Measurements from ENCODE around the gene TMEM108. TPM values are rescaled to one million over a fixed set of nuclear protein-coding genes. Genes with fewer than 3 reads are reported as not detected.

TMEM108 gene
- total and polyA plus RNA-seq, 2 of the 4 experiments (the other 2 are of a cell fraction), result 0.18 to 2.2 TPM

DNA sequence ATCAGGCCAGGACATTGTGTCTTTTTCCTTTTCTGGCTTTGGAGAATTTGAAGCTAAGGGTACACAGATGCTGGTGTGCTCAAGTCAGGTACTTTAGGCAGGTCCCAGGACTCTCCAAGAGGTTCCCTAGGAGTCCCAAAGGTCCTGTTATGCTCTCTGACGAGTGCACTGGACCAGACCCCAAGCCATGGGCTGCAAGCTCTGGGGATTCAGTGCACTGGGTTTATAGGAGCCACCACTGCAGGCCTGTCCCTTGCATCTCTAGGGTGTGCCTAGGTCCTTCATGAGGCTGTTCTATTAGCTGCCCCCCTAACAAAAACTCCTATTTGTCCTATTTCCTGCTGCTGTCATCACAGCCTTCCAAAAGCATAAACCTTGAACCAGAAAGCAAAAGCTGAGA lies 329.8 kb downstream of the TMEM108 start:
- no peak overlapping the region for H2AK5ac ChIP-seq (ENCODE audit: low read depth, low read length)
- no TSS peak for BruUV-seq (replicated peaks)
- TF ChIP-seq BHLHE40 (IDR thresholded peaks at IDR 0.05; ENCODE audit: low read depth, low read length), result no peak
- TF ChIP-seq CTCF (conservative IDR thresholded peaks at IDR 0.05; ENCODE audit: low read depth, low read length), result no peak
- no peak for TF ChIP-seq RAD21 (IDR thresholded peaks at IDR 0.05; ENCODE audit: low read length)
- TF ChIP-seq RFX5 (IDR thresholded peaks at IDR 0.05; ENCODE audit: low read depth, low read length), result no peak
- TF ChIP-seq MAZ (IDR thresholded peaks at IDR 0.05; ENCODE audit: borderline replicate concordance, low read depth, low read length), result no peak
- no peak for TF ChIP-seq RCOR1 (IDR thresholded peaks at IDR 0.05; ENCODE audit: insufficient replicate concordance, low read length)
- TF ChIP-seq CHD1 (IDR thresholded peaks at IDR 0.05; ENCODE audit: low read depth, low read length), result no peak
- TF ChIP-seq CEBPB (IDR thresholded peaks at IDR 0.05; ENCODE audit: low read depth, low read length), result no peak
- in situ Hi-C loops (cut with MboI; ENCODE audit: low sequenced_read_pairs), result no loop called here
- no peak overlapping the region for H2BK5ac ChIP-seq (ENCODE audit: low read depth, low read length, poor library complexity, severe bottlenecking)
- H2BK20ac ChIP-seq (ENCODE audit: low read depth, low read length), result no peak overlapping the region
- H3K9ac ChIP-seq (ENCODE audit: low read depth, low read length), result no peak overlapping the region
- no peak for DNase-seq
- no peak overlapping the region for H3K27ac ChIP-seq (ENCODE audit: insufficient read depth, low read length)
- H2AK9ac ChIP-seq (replicated peaks; ENCODE audit: low read depth, low read length, poor library complexity), result no peak overlapping the region
- no peak overlapping the region for H4K8ac ChIP-seq (ENCODE audit: low read depth in 2 of 2, low read length in 2 of 2)
- no peak overlapping the region for H3K4me3 ChIP-seq (ENCODE audit: insufficient read depth, low read depth, low read length)
- H2AFZ ChIP-seq (replicated peaks; ENCODE audit: low read length, poor library complexity), result peak overlapping the region; percentile 45
- no peak overlapping the region for H4K91ac ChIP-seq (ENCODE audit: insufficient read depth, low read depth, low read length)
- no peak overlapping the region for H3K14ac ChIP-seq (replicated peaks; ENCODE audit: low read depth, low read length)
- no peak overlapping the region for H2BK120ac ChIP-seq (ENCODE audit: low read depth, low read length)
- ChIA-PET CTCF (interaction anchor here (1.3 kb wide), 1 partner anchor 326 kb away, joined by 3 read pairs; no protein-coding TSS in a partner anchor), POLR2A (ENCODE audit: unreplicated experiment) (no interaction called here)
- no peaks in the 10 kb centered on the region for H3K79me1 ChIP-seq (ENCODE audit: low read depth in 1 of 2, low read length in 2 of 2)
- no peak overlapping the region for H3K4me2 ChIP-seq (ENCODE audit: low read depth, low read length)
- H3K18ac ChIP-seq (ENCODE audit: low read depth, low read length), result no peak overlapping the region
- no peaks in the 10 kb centered on the region for H4K20me1 ChIP-seq (ENCODE audit: insufficient read depth, low read length)
- H2BK15ac ChIP-seq (ENCODE audit: low read depth, low read length), result no peak overlapping the region
- H3K9me1 ChIP-seq (ENCODE audit: insufficient read depth, low read length), result no peaks in the 10 kb centered on the region
- H3K27me3 ChIP-seq (ENCODE audit: control insufficient read depth, insufficient read depth, low read length), result no peaks in the 10 kb centered on the region; the same call in 1 of the 2 replicates
- H3K36me3 ChIP-seq (ENCODE audit: control insufficient read depth, insufficient read depth, low read length), result no peaks in the 10 kb centered on the region
- 78% methylated on average over 1 of the region's 1 CpG; no CpG with 5 or more reads in 1 of the 2 experiments for WGBS, 2 experiments (ENCODE audit: extremely low coverage in 2 of 2, insufficient read length in 1 of 2)
- H4K5ac ChIP-seq (ENCODE audit: low read depth, low read length), result no peak overlapping the region
- H3K4ac ChIP-seq (ENCODE audit: low read depth, low read length), result no peak overlapping the region
- no peak for ATAC-seq (ENCODE audit: low read depth)
- no peaks in the 10 kb centered on the region for H3K9me3 ChIP-seq (ENCODE audit: control insufficient read depth, insufficient read depth, low read length)
- no peaks in the 10 kb centered on the region for H3K4me1 ChIP-seq (ENCODE audit: control insufficient read depth, insufficient read depth, low read length)
- dilution Hi-C loops (cut with HindIII; ENCODE audit: low sequenced_read_pairs, unreplicated experiment), result no loop called here
- H3K23ac ChIP-seq (ENCODE audit: low read depth, low read length), result no peak overlapping the region
- intact Hi-C loops (cut with micrococcal nuclease), result no loop called here
- no peak overlapping the region for H3K56ac ChIP-seq (ENCODE audit: extremely low read depth, insufficient read depth, low read length)
